Lower leg skin (tissue), 4 donors: ENCODE results near the gene RBFOX2. TPM values are rescaled to one million over a fixed set of nuclear protein-coding genes. Genes with fewer than 3 reads are reported as not detected.
"Not testable (repeated sequence)": the region's sequence is repeated elsewhere in the genome, so short reads cannot be mapped to it uniquely, and the experiment has no call there.

Experiments used
- DNase-seq, 2 donors: peaks; one replicate each; pipeline ENCODE4 v3.0.0-alpha.2; 2019; ENCODE audit warnings: low spot score in 2 of 2
- H3K4me3 ChIP-seq: fragments of 200-600 bp; sonication (generic); 2 replicates; pipeline ENCODE4 v1.5.1; 2017; ENCODE audit warnings: mild to moderate bottlenecking, low read depth; ENCODE audit not compliant: poor library complexity, severe bottlenecking
- CTCF ChIP-seq, 3 donors: fragments of 450-650 bp; IDR thresholded peaks; one replicate each; pipeline ENCODE4 v1.5.1; 2016; ENCODE audit warnings: antibody characterized with exemption in 3 of 3, mild to moderate bottlenecking in 3 of 3, moderate library complexity in 2 of 3
- POLR2A ChIP-seq, 2 donors: fragments of 450-650 bp; IDR thresholded peaks; one replicate each; pipeline ENCODE4 v1.6.1; 2016 to 2017; ENCODE audit warnings: antibody characterized with exemption in 2 of 2, mild to moderate bottlenecking in 1 of 2, moderate library complexity in 1 of 2
- WGBS, 2 donors: methylation state at CpG; one replicate each; pipeline ENCODE4 v1.1.5; 2018; 5-methylcytosine and 5-hydroxymethylcytosine counted together
- intact Hi-C: fragments of 100-400 bp; cut with DNase I; formaldehyde crosslinking; loops from one replicate; pipeline ENCODE4 v1.15.0; 2023; ENCODE audit warnings: low total_unique reads
- total RNA-seq, 4 donors: library from RNA; depleted of rRNA; stranded (reverse); fragments of >200 nt; gene quantifications; one replicate each; pipeline ENCODE4 v1.1.0, GENCODE V29; 2016

Gene RBFOX2
- total RNA-seq, result 10 to 100 TPM; 40.9 to 56.5 (median 51.1) TPM

GRCh38 chr22:36028646-36029405 is at the start of gene RBFOX2:
RBFOX2 (minus strand) TSS chr22:36028824; CDS start chr22:36028425, 399 bp downstream.
- intact Hi-C loops, result no loop called here
- DNase-seq, result peak; percentile 92 to 99
- TF ChIP-seq POLR2A (IDR thresholded peaks at IDR 0.05) (no peak), CTCF (IDR thresholded peaks at IDR 0.05) (no peak)
- WGBS, 2 donors, result 1 to 2% methylated on average over 34 to 56 of the region's 74 CpGs
- H3K4me3 ChIP-seq, result peak within 1 kb of the TSS; percentile 66

- TF ChIP-seq POLR2A (IDR thresholded peaks at IDR 0.05), result no peak
- WGBS, 2 donors, result 24 to 29% methylated on average over 6 of the region's 6 CpGs
- H3K4me3 ChIP-seq, result no peak overlapping the region
- intact Hi-C loops, result no loop called here
- peak in 1 of 2 donors; percentile 30 for DNase-seq
Measured at GRCh38 chr22:36077271-36077670, 48.6 kb upstream of the RBFOX2 start.

GRCh38 chr22:36075724-36076123 is 47.1 kb upstream of the RBFOX2 start:
- intact Hi-C loops, result no loop called here
- TF ChIP-seq POLR2A (IDR thresholded peaks at IDR 0.05) (no peak), CTCF (IDR thresholded peaks at IDR 0.05) (no peak)
- WGBS, 2 donors, result 94 to 98% methylated on average over 5 of the region's 5 CpGs
- H3K4me3 ChIP-seq, result no peak overlapping the region
- DNase-seq, result no peak

- no peak overlapping the region for H3K4me3 ChIP-seq
- intact Hi-C loops, result no loop called here
- 81% methylated on average over 5 of the region's 5 CpGs for WGBS, 2 donors
- no peak for TF ChIP-seq CTCF (IDR thresholded peaks at IDR 0.05)
- TF ChIP-seq POLR2A (IDR thresholded peaks at IDR 0.05), result no peak
- DNase-seq, result no peak
Measured at GRCh38 chr22:36075230-36075629, 46.6 kb upstream of the RBFOX2 start.

- intact Hi-C loops, result no loop called here
- TF ChIP-seq CTCF (IDR thresholded peaks at IDR 0.05) (no peak), POLR2A (IDR thresholded peaks at IDR 0.05) (no peak)
- no peak overlapping the region for H3K4me3 ChIP-seq
- no peak for DNase-seq
- 86 to 88% methylated on average over 1 of the region's 1 CpG for WGBS, 2 donors
Measured at GRCh38 chr22:36073476-36073875, 44.9 kb upstream of the RBFOX2 start.

GRCh38 chr22:36070645-36071044 is 42.0 kb upstream of the RBFOX2 start:
- H3K4me3 ChIP-seq, intact Hi-C loops, DNase-seq: not testable (repeated sequence)
- WGBS, 2 donors, result 89 to 100% methylated on average over 2 of the region's 2 CpGs

- intact Hi-C loops, result loop anchor here (10.0 kb wide), 1 partner anchor 135 kb away; no protein-coding TSS in a partner anchor
- WGBS, 2 donors, result 89 to 92% methylated on average over 10 of the region's 10 CpGs
- TF ChIP-seq POLR2A (IDR thresholded peaks at IDR 0.05), result no peak
- TF ChIP-seq CTCF (IDR thresholded peaks at IDR 0.05), result no peak
- H3K4me3 ChIP-seq, result no peak overlapping the region
- DNase-seq, result no peak
Measured at GRCh38 chr22:36069368-36069767, 40.7 kb upstream of the RBFOX2 start.
